ENCODE measurements around the gene SENP3. TPM values are rescaled to one million over a fixed set of nuclear protein-coding genes. Genes with fewer than 3 reads are reported as not detected.

The SENP3 gene
- total RNA-seq (10 to 100 TPM; 28.4 to 55.3 (median 44.2) TPM), polyA plus RNA-seq (10 to 100 TPM; 29.0 to 72.4 (median 38.4) TPM)
- long read RNA-seq, donor 1, transcript SENP3-205 (1 exons, 527 nt) = major isoform, 71 of 83 reads
- long read RNA-seq, donor 1, transcript SENP3-201 (11 exons, 2,611 nt) = minor isoform, 5 of 83 reads
- long read RNA-seq, donor 1, partial matches to known transcripts = 6 of 83 reads
- long read RNA-seq, donor 1, other reads (novel, unspliced or antisense) = 0 of 83 reads
- long read RNA-seq, donor 2, transcript SENP3-205 (1 exons, 527 nt) = major isoform, 58 of 61 reads
- long read RNA-seq, donor 2, partial matches to known transcripts = 0 of 61 reads
- long read RNA-seq, donor 2, other reads (novel, unspliced or antisense) = 0 of 61 reads
- long read RNA-seq, donor 3, transcript SENP3-205 (1 exons, 527 nt) = major isoform, 37 of 37 reads
- long read RNA-seq, donor 3, partial matches to known transcripts = 0 of 37 reads
- long read RNA-seq, donor 3, other reads (novel, unspliced or antisense) = 0 of 37 reads
- long read RNA-seq, donor 4 = 0 reads
- long read RNA-seq, donor 5, transcript SENP3-201 (11 exons, 2,611 nt) = major isoform, 30 of 43 reads
- long read RNA-seq, donor 5, partial matches to known transcripts = 9 of 43 reads
- long read RNA-seq, donor 5, other reads (novel, unspliced or antisense) = 2 of 43 reads
- long read RNA-seq, donor 6 = 0 reads
- long read RNA-seq, donor 7, transcript SENP3-205 (1 exons, 527 nt) = major isoform, 36 of 42 reads
- long read RNA-seq, donor 7, partial matches to known transcripts = 6 of 42 reads
- long read RNA-seq, donor 7, other reads (novel, unspliced or antisense) = 0 of 42 reads
- long read RNA-seq, donor 8, transcript SENP3-205 (1 exons, 527 nt) = major isoform, 59 of 79 reads
- long read RNA-seq, donor 8, partial matches to known transcripts = 16 of 79 reads
- long read RNA-seq, donor 8, other reads (novel, unspliced or antisense) = 0 of 79 reads
- long read RNA-seq, donor 9, transcript SENP3-205 (1 exons, 527 nt) = major isoform, 34 of 34 reads
- long read RNA-seq, donor 9, partial matches to known transcripts = 0 of 34 reads
- long read RNA-seq, donor 9, other reads (novel, unspliced or antisense) = 0 of 34 reads
- long read RNA-seq, donor 10, transcript SENP3-205 (1 exons, 527 nt) = major isoform, 17 of 38 reads
- long read RNA-seq, donor 10, transcript SENP3-201 (11 exons, 2,611 nt) = minor isoform, 7 of 38 reads
- long read RNA-seq, donor 10, partial matches to known transcripts = 13 of 38 reads
- long read RNA-seq, donor 10, other reads (novel, unspliced or antisense) = 0 of 38 reads

DNA sequence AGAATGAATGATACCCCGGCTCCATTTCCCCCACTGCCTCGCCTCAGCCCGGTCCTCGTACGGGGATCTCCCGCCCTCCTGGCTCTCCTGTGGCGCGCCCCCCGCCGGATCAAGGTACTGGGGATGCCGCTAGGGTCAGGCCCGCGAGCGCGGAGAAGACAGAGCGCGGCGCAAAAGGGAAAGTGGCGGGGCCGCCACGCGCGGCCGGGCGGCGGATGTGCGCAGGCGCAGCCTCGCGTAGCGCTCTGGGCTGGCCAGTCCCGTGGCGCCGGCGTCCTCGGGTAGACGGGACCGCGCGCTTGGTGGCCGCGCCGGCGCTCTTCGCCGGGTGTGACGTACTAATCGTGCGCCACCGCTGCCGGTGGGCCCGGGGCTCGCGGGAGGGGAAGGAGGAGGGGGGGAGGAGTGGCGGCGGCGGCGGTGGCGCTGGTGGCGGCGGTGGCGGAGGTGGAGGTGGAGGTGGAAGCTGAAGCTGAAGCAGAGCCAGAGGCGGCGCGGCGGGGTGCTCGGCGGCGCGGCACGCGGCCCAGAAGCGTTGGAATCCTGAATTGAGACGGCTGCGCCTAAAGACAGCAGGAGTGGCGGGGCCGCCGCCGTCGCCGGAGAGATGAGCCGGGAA, at the start of gene SENP3:
TSS of gene SENP3 (plus strand) at position 331 of the 619 bp plus-strand sequence. CDS start 1,158 bp downstream, outside the sequence.
- 0 to 2% (median 1%) methylated on average over 11 to 80 of the region's 82 CpGs for WGBS, 4 donors

DNA sequence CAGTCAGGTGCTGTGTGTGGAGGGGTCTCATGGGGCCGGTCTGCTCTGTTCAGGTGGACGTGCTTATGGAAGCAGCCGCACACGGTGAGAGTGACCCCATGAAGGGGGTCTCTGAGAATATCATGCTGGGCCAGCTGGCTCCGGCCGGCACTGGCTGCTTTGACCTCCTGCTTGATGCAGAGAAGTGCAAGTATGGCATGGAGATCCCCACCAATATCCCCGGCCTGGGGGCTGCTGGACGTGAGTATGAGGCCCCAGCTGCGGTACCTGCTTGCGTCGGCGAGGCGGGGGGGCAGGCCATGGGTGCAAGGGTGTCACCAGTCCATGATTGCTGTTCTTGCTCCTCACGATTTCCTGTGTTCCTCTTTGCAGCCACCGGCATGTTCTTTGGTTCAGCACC, 49.6 kb upstream of the SENP3 start:
- Histone ChIP-seq H3K4me3 (no peak overlapping the region), H3K4me1 (replicated peaks in 1 of 2) (no peaks in the 10 kb centered on the region), H3K27me3 (no peaks in the 10 kb centered on the region), H3K27ac (no peak overlapping the region), H3K36me3 (replicated peaks in 1 of 2) (peaks cover 0 to 74% of the 10 kb centered on the region in 2 donors), H3K9me3 (replicated peaks in 1 of 3) (no peaks in the 10 kb centered on the region)
- no peak for DNase-seq
- TF ChIP-seq POLR2A (IDR thresholded peaks at IDR 0.05) (no peak), CTCF (IDR thresholded peaks at IDR 0.05) (no peak)
- intact Hi-C loops (cut with DNase I) = no loop called here
- WGBS, 4 donors = 88 to 95% (median 93%) methylated on average over 2 to 15 of the region's 15 CpGs

More for the DNA sequence above, at the start of gene SENP3:
- peak within 1 kb of the TSS; percentile 75 to 97 (median 92) for H3K27ac ChIP-seq
- peaks cover 35 to 58% of the 10 kb centered on the region in 2 donors for H3K4me1 ChIP-seq (replicated peaks in 1 of 2)
- H3K4me3 ChIP-seq = peak within 1 kb of the TSS; percentile 28 to 74 (median 57)
- peaks cover 0 to 29% of the 10 kb centered on the region in 2 donors for H3K36me3 ChIP-seq (replicated peaks in 1 of 2)
- intact Hi-C loops (cut with DNase I) = loop anchor here (2.0 to 10.0 kb wide), 4 partner anchors 44 to 207 kb away; partner anchors contain the start of genes FGF11 (in 1 of the 2), KCTD11 (in 1 of the 2), TMEM102 (in 1 of the 2) and TMEM95 (in 1 of the 2)
- peak; percentile 87 to 94 (median 91) for DNase-seq
- H3K27me3 ChIP-seq = no peaks in the 10 kb centered on the region
- no peaks in the 10 kb centered on the region for H3K9me3 ChIP-seq (replicated peaks in 1 of 3)
- TF ChIP-seq CTCF (IDR thresholded peaks at IDR 0.05) = peak in 1 of 6 experiments; percentile 21
- TF ChIP-seq POLR2A (IDR thresholded peaks at IDR 0.05) = peak in 1 of 2 donors; percentile 70

- H3K9me3 ChIP-seq (replicated peaks in 1 of 3) = no peaks in the 10 kb centered on the region
- 86 to 89% (median 86%) methylated on average over 18 to 20 of the region's 20 CpGs for WGBS, 4 donors
- H3K36me3 ChIP-seq (replicated peaks in 1 of 2) = peaks cover 0 to 65% of the 10 kb centered on the region in 2 donors
- H3K27ac ChIP-seq = no peak overlapping the region
- TF ChIP-seq CTCF (IDR thresholded peaks at IDR 0.05) (no peak), POLR2A (IDR thresholded peaks at IDR 0.05) (no peak)
- no peaks in the 10 kb centered on the region for H3K27me3 ChIP-seq
- intact Hi-C loops (cut with DNase I) = no loop called here
- no peak overlapping the region for H3K4me3 ChIP-seq
- no peaks in the 10 kb centered on the region for H3K4me1 ChIP-seq (replicated peaks in 1 of 2)
- no peak for DNase-seq
Observed at GRCh38 chr17:7512824-7513540, 48.7 kb upstream of the SENP3 start.

Data from adrenal gland (tissue), 19 donors.